ENCODE measurements around the gene HDAC4.

GRCh38 chr2:239420082-239420481 lies 19.3 kb upstream of the HDAC4 start:
- TF ChIP-seq ATF3 (IDR thresholded peaks at IDR 0.05; ENCODE audit: borderline replicate concordance, extremely low read depth, low read depth, low read length) (no peak), CTCF (IDR thresholded peaks at IDR 0.05 in 2 of 3, conservative IDR thresholded peaks at IDR 0.05 in 1 of 3; ENCODE audit: control insufficient read depth in 2 of 3, extremely low read depth in 1 of 3, insufficient read depth in 1 of 3, low read depth in 3 of 3, low read length in 3 of 3) (no peak), SRF (IDR thresholded peaks at IDR 0.05; ENCODE audit: low read depth in 2 of 2, low read length in 2 of 2) (no peak), USF2 (IDR thresholded peaks at IDR 0.05; ENCODE audit: borderline replicate concordance, low read depth, low read length) (no peak), ZBED1 (IDR thresholded peaks at IDR 0.05; ENCODE audit: borderline replicate concordance) (no peak), POLR2A (IDR thresholded peaks at IDR 0.05; ENCODE audit: low read depth, low read length) (no peak)

Data from GM12878 (cell line).